ENCODE data around the gene UBR1. TPM values are rescaled to one million over a fixed set of nuclear protein-coding genes. Genes with fewer than 3 reads are reported as not detected.
"Not testable (repeated sequence)": the region's sequence is repeated elsewhere in the genome, so short reads cannot be mapped to it uniquely, and the experiment has no call there.

The UBR1 gene
- total RNA-seq, 1 donor from 2014 or later = 23.3 TPM

- DNase-seq (ENCODE audit: extremely low read depth, low read depth, low spot score) = no peak
Observed at GRCh38 chr15:43067717-43068461, 37.9 kb downstream of the UBR1 start.

DNA sequence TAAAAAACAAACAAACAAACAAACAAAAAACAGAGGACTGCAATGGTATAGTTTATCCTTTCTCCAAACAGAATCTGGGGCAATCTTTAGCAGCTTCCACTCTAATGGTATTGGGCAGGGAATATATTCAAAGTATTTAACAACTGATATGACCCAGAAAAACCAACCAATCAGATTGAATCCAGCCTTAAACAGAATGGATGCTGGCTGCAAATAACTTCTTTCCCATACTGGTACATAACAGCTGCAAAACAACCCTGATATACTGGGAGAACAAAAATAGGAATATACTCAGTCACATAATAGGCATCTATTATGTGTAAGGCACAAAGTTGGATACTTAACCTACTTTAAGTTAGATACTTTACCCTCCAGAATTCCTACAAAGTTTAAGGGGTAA lies 49.1 kb downstream of the UBR1 start:
- DNase-seq (ENCODE audit: extremely low read depth, low read depth, low spot score) = no peak

GRCh38 chr15:43052860-43053259 lies 53.0 kb downstream of the UBR1 start:
- no peak for DNase-seq (ENCODE audit: extremely low read depth, low read depth, low spot score)

DNA sequence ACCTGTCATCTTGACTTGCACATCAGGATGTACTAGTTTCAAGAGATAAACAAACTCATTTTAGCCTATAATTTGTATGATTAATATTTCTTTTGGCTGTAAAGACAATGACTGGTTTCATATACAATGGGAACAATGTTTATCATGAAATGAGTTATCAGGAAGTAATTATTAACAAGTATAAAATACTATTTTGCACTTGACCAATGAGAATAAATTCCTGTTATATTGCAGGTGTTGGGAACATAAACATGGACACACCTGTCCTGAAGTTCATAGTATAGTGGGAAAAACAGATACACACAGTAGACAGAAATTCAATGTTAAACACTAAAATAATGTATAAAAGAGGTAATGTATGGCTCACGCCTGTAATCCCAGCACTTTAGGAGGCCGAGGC lies 56.9 kb downstream of the UBR1 start:
- no peak for DNase-seq (ENCODE audit: extremely low read depth, low read depth, low spot score)

- no peak for DNase-seq (ENCODE audit: extremely low read depth, low read depth, low spot score)
Observed at GRCh38 chr15:43046484-43046883, 59.4 kb downstream of the UBR1 start.

DNA sequence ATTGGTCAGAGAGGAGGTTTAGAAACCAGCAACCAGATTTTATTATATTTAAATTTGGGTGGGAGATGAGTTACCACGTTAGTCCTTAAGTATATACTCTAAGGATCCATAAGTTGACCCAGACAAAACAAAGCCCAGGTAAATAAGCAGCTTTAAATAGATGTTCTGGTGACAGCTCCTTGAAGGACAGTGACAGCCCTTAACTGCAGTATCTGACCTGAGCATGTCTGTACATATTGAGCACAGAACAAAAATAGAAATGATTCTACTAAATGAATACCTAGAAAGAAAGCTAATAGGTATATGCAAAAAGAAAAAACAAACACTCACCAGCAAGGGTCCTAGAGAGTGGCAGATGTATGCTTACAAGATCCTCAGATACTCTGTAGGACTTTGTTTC lies 63.0 kb downstream of the UBR1 start:
- no peak for DNase-seq (ENCODE audit: extremely low read depth, low read depth, low spot score)

- not testable (repeated sequence) for DNase-seq (ENCODE audit: extremely low read depth, low read depth, low spot score)
Observed at GRCh38 chr15:43041085-43041484, 64.8 kb downstream of the UBR1 start.

- not testable (repeated sequence) for DNase-seq (ENCODE audit: extremely low read depth, low read depth, low spot score)
Observed at GRCh38 chr15:43035240-43035639, 70.6 kb downstream of the UBR1 start.

DNA sequence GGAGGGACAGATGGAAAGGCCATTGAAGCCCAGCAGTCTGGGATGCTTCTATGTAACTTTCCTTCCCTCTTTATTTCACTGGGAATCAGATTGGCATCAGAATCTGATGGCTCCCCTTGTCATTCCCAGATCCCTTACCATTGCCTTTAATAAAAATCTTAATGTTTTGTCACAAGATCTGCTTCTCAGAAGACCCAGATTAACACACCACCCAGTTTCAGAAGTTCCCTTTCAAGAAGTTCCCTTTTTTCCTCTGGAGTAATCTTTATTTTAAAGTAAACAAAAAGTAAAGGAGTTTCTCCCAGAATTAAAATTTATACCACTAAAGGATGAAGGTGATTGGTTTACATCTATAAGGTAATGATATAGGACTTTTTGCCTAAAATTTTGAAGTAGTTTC lies 76.4 kb downstream of the UBR1 start:
- DNase-seq (ENCODE audit: extremely low read depth, low read depth, low spot score) = no peak

- DNase-seq (ENCODE audit: extremely low read depth, low read depth, low spot score) = no peak
Observed at GRCh38 chr15:43025150-43025549, 80.7 kb downstream of the UBR1 start.

DNA sequence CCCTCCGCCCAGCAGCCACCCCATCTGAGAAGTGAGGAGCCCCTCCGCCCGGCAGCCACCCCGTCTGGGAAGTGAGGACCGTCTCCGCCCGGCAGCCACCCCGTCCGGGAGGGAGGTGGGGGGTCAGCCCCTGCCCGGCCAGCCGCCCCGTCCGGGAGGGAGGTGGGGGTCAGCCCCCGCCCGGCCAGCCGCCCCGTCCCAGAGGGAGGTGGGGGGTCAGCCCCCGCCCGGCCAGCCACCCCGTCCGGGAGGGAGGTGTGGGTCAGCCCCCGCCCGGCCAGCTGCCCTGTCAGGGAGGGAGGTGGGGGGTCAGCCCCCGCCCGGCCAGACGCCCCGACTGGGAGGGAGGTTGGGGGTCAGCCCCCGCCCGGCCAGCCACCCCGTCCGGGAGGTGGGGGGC lies 91.2 kb downstream of the UBR1 start:
- DNase-seq (ENCODE audit: extremely low read depth, low read depth, low spot score) = not testable (repeated sequence)

GRCh38 chr15:43009206-43009605 lies 96.6 kb downstream of the UBR1 start:
- DNase-seq (ENCODE audit: extremely low read depth, low read depth, low spot score) = no peak

- DNase-seq (ENCODE audit: extremely low read depth, low read depth, low spot score) = no peak
Observed at GRCh38 chr15:43008150-43008549, 97.7 kb downstream of the UBR1 start.

DNA sequence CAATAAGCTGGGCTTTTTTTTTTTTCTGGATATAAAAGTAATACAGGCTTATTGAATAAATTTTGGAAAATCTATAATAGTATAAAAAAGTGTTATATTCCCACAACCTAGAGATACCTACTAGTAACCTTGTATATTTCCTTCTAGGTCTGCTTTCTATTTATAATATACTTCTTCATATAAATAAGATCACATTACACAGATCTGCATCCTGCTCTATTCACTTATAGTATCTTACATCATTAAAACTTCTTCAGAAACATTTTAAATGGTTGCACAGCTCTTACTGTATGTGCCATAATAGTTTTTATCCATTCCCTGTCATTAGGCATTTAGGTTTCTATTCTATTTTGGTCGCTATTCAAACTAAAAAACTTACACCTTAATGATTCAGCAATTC lies 98.3 kb downstream of the UBR1 start:
- DNase-seq (ENCODE audit: extremely low read depth, low read depth, low spot score) = no peak

DNA sequence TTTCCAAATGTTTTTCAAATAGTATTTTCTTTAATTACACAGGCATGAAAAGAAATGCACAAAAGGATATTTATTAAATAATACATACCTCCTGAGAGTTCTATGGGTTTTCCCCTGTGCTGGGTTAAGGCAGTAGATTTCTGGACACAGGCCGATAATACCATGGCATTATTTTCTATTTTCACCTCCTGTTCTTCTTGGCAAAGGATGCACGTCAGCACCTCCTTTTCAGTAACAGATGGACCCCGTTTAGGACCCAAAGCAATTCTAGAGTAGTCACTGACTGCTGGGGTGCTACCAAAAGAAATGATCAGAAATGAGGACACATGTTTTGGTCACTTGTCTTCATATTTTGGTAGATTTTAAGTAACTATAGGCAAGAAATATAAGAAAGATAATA lies 98.8 kb downstream of the UBR1 start:
- no peak for DNase-seq (ENCODE audit: extremely low read depth, low read depth, low spot score)

DNA sequence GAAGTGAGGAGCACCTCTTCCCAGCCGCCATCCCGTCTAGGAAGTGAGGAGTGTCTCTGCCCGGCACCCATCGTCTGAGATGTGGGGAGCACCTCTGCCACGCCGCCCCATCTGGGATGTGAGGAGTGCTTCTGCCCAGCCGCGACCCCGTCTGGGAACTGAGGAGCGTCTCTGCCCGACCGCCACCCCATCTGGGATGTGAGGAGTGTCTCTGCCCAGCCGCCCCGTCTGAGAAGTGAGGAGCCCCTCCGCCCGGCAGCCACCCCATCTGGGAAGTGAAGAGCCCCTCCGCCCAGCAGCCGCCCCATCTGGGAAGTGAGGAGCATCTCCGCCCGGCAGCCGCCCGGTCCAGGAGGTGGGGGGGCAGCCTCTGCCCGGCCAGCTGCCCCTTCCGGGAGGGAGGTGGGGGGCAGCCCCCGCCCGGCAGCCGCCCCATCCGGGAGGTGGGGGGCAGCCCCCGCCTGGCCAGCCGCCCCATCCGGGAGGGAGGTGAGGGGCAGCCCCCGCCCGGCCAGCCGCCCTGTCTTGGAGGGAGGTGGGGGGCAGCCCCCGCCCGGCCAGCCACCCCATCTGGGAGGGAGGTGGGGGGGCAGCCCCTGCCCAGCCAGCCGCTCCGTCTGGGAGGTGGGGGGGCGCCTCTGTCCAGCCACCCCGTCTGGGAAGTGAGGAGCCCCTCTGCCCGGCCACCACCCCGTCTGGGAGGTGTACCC lies 100.8 kb downstream of the UBR1 start:
- DNase-seq (ENCODE audit: extremely low read depth, low read depth, low spot score) = not testable (repeated sequence)

DNA sequence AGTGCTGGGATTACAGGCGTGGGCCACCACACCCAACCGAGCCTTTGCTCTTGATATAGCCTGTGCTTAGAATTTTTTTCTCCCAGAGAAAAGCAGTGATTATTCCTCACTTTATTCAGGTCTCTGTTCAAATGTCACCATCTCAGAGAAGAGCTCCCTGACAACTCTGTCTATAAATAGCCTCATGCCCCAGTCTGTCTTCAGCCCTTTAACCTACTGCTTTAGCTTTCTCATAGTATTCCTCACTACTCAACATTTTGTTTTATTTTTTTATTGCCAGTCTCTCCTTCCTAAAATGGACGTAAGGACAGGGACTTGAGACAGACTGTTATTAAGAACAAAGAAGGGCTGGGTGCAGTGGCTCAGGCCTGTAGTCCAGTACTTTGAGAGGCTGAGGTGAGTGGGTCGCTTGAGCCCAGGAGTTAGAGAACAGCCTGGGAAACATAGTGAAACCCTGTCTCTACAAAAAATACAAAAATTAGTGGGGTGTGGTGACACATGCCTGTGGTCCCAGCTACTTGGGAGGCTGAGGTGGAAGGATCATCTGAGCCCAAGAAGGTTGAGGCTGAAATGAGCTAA lies 106.5 kb downstream of the UBR1 start:
- DNase-seq (ENCODE audit: extremely low read depth, low read depth, low spot score) = no peak

DNA sequence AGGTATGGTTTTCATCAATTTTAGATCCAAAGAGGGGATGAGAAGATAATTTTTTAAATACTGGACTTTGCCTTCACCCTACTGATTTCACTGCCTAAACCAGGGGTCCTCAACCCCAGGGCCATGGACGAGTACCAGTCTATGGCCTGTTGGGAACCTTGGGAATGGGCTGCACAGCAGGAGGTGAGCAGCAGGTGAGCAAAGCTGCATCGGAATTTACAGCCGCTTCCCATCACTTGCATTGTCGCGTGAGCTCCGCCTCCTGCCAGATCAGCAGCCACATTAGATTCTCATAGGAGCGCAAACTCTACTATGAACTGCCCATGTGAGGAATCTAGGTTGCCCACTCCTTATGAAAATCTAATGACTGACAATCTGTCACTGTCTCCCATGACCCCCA lies 109.0 kb downstream of the UBR1 start:
- DNase-seq (ENCODE audit: extremely low read depth, low read depth, low spot score) = no peak

DNA sequence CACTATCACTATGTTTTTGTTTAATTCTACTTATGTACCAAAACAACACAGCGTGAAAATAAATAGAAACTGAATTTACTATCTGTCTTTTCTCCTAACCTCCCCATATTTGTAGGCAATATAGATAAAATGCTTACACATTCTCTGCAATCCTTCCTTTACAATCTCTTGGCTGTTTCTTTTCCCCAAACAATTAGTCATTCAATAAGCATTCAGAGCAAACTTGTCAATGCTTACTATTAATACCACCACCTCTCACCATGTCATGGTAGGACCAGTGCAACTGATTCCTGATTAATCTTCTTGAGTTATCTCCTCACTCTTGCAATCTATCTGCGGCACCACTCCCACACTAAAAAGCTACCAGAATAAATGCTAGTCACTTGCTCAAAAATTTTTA lies 111.3 kb downstream of the UBR1 start:
- no peak for DNase-seq (ENCODE audit: extremely low read depth, low read depth, low spot score)

- no peak for DNase-seq (ENCODE audit: extremely low read depth, low read depth, low spot score)
Observed at GRCh38 chr15:42992626-42993025, 113.2 kb downstream of the UBR1 start.

GRCh38 chr15:42986693-42987342 lies 119.0 kb downstream of the UBR1 start:
- DNase-seq (ENCODE audit: extremely low read depth, low read depth, low spot score) = no peak

Measured in glomerular endothelial cell (primary cell).